NCI-H524 treated with DMSO at 0.1 percent for 48 hours (cell line): ENCODE measurements around the gene METTL26.
"Not testable (repeated sequence)": the region's sequence is repeated elsewhere in the genome, so short reads cannot be mapped to it uniquely, and the experiment has no call there.

Experiments used
- DNase-seq: peaks from one replicate; lab custom pipeline; 2025; lab: John Stamatoyannopoulos, UW

The METTL26 gene

DNA sequence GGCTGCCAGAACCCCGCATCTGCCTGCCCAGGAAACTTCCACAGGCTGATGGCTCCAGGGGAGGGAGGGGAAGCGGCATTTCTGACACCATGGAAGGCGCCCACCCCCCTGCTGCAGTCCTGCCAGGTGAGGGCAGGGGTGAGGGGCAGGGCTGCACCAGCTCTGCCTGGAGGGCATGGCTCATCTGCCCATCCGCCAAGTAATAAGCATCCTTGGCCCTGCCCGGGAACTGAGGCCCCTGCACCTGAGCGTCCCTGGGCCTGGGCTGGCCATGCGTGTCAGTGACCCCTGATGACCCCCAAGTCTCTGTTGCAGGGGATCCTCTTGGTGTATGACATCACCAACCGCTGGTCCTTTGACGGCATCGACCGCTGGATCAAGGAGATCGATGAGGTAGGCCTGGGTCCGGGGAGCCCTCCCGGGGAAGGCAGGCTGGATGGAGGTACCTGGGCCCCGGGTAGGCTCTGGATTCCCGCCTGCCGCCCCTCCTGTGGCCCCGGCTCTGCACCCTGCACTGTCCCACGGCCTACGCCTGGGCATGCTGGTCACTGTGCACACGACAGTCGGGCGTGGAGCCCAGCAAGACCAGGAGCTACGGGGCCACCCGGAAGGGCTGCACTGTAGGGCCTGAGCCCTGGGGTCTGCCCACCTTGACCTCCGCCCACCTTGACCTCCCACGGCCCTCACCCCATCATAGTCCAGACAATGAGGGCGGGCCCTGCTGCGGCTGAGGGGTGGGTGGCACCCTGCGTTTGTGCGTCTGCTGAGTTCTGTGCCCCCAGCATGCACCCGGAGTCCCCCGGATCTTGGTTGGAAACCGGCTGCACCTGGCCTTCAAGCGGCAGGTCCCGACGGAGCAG, 10.8 kb downstream of the METTL26 start:
- DNase-seq, result no peak

DNA sequence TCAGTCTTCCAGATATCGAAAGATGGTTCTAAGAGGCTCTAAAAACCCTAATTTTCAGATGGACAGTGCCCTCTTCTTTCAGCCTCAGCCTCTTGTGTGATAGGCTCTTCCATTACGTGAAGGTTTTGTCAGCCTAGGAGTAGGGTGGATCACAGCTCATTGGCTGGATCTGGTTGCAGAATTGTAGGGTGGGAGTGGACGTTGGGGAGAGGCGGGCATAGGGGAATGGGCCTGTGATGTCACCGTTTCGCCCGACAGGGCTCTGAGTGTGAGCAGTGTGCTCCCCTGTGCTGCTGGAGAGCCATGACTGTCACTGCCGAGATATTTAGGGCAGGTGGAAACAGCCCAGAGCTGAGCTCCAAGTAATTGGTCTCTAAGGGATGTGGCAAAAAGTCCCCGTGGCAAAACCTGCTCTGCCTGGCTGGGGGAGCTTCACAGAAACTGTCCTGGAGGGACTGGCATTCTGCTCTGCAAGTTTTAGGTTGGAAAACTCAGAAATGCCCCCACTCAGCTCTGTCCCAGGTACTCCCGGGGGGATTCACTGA, 11.5 kb downstream of the METTL26 start:
- no peak for DNase-seq

DNA sequence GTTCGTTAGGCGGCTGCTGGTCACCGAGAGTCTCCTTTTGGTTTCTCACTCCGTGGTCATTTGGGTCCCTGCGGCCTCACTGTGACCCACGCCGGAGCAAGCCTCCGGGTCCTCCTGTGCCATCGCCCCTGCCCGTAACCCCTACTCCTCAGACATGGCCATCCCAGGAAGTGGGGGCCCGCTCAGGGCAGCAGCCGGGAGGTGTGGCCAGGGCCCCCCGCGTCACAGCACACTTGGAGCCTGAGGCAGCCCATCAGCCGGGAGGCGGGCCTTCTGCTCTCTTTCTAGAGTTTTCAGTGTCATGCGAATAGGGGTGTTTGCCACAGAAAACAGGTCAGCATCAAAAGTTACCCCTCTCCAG, 13.2 kb downstream of the METTL26 start:
- no peak for DNase-seq

DNA sequence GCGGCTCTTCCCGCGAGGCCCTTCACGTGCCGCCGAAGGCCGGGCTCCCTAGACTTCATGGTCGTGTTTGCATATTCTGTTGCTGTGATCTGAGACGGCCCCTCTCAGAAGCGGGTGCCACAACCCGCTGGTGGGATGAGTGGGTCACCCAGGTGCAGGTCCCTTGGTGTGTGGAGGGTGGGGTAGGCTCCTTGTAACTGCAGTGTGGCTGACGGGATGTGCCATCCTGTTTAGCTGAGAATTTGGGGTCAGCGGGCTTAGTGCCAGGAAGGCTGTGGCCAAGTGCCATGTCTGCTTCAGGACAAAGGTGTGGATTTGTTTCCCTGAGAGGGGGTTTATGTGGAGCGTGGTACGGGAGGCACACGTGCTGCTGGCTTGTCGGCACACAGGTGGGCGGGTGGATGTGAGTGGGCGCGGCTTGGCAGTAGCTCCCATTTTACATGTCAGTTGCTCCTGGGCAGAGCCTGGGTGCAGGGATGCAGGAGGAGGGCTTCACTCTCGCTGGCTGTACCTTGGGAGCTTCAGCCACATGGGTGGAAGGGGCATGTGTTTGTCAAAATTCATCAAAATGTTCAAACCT, 14.5 kb downstream of the METTL26 start:
- no peak for DNase-seq

DNA sequence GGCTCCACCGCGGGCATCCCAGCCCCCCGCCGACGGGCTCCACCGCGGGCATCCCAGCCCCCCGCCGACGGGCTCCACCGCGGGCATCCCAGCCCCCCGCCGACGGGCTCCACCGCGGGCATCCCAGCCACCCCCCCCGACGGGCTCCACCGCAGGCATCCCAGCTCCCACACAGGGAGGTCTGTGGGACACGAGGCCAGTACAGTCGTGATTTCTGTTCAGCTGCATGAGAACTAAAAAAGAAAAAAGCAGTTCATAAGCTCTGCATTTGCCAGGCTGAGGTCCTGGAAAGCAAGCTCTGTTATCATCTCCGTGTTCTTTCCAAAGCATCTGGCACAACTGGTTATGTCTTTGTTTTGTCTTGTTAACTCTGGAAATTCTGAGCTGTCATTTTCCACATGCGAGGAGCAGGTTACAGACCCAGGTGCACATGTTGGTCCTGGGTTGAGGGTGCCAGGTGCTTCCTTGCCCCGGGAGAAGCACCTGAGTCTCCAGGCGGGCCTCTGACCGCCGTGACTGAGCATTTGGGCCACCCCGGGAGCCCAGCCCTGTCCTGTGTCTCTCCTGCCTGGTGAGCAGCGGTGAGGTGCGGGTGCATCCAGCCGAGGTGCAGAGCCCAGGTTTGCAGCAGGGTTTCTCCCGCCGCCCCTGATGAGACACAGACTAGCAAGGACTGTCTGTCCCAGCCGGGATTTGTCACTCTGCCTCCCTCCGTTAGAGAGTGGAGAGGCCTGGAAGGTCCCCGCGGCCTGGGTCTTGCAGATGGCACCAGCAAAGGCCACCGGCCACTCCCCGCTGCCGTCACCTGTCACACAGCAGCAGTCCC, 15.2 kb downstream of the METTL26 start:
- no peak for DNase-seq

DNA sequence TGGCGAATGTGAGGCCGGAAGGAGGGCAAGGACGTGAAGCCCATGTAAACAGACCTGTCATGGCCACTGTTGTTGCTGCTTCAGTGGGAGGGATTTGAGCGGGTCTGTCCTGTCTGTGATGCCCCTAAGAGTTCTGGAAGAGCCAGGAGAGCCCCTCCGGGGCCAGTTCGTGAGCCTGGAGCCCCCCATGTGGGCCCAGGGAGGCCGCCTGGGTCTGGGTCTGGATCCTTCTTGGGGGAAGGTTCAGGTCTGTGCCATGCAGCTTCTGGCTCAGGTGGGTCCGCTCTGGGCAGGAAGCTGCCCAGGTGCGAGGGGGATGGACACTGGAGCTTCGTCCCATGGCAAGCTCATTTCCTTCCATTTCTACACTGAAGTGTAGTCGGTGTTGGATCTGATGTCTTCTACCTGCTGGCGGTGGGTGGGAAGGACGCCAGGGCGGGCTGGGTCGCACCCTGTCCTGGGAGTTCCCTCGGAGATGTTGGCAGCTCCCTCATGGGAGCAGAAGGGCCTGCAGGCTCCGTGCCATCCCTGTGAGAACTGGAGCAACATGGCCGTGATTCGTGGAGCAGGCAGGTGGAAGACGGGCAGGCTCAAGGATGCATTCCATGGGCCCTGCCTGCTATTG, 16.5 kb downstream of the METTL26 start:
- no peak for DNase-seq

DNA sequence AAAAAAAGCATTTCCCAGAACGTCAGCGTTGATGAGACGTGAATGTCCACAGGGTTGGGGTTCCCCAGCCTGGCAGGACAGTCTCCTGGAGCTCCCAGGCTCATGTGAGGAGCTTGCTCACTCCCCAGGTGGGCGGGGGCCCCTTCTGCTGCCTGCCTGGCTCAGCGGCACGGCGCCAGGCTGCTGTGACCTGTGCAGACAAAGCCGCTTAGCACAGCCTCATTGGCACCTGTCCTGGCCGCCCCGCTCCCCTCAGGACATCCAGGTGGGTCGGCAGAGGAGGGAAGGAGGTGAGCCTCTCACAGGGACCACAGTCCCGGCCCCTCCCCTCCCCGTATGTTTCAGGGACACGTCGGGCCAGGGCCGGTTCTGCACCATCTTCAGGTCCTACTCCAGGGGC, 18.2 kb downstream of the METTL26 start:
- no peak for DNase-seq

DNA sequence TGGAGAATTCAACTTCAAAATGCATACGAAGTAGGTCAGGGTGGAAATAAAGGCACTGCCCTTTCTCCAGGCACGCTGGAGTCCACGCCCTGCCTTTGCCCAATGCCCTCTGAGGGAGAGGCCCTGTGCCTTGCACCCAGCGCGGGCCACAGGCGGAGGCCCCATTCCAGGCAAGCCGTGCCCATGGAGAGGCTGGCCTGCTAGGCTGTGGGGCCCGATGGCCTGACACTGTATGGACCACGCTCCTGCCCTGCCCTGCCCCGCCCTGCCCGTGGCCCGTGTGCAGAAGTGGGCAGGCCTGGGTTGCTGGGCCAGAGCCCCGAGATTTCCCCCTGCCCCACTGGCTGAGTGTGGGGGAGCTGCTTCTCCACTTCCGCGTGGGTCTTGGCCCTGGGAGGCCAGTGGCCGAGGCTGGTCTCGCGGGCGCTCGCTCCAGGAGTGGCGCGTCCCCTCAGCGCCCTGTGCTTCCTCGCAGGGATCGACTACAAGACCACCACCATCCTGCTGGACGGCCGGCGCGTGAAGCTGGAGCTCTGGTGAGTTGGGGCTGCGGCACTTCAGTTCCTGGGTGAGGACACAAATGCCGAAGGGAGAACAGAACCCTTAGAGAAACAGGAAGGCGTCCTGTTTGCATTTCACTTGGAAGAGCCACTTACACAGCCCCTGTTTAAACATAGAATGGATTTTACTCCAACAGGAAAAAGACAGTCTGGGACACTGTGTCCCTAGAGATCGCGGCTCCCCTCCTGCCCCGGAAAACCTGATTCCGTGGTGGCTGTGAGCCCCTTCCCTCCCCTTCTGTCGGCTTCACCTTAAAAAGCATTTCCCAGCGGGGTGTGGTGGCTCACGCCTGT, 19.1 kb downstream of the METTL26 start:
- no peak for DNase-seq

DNA sequence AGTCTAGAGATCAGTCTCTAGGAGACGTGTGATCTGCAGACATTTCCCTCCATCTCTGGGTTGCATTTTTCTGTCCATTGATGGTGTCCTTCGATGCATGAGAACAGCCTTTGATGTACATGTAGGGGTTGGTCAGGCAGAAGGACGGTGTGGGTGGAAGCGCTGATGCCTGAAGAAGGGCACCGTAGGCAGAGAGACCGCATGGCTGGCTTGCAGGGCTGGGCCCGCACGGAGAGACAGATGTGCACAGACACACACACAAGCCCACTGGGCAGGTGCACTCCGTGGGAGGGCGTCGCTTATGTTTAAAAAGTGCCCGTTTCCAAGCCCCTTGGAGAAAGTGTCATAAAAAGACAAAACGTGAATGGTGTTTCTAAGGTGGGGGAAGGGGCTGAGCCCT, 21.0 kb downstream of the METTL26 start:
- DNase-seq, result no peak

DNA sequence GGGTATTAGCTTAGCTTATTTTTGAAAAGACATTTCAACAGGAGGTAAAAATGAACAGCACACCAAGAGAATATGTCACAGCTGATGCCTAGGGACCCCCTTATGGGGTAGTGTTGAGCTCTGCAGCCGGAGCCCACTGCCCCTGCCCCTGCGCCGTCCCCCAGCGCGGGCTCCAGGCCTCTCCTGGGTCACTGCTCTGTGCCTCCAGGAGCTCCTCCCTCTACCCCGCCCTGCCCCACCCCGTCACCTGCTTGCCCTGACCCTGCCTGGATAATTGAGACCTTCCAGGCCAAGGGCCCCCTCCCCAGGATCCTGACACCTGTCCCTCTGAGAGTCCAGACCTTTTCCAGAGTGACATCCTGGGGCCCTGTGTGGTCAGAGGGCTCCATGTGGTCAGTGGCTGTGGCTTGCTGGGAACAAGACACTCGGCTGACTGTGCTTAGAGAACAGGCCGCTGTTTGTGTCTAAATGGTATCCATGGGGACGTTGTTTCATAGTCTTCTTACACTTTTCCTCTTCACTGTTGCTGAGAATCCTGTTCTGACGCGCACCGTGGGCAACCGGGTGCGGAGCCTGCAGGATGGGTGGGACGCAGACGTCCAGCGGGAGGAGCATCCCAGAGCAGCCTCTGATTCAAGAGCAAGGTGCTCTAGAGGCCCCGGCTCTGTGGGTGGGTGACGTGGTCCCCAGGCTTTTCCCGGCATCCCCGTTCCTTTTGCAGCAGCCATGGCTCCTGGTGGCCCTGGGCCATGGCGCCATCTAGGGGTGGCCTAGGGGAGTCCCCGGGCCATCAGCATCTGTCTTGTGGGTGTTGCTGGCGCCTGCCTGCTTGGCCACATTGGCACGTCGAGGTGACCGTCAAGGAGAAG, 25.4 kb downstream of the METTL26 start:
- no peak for DNase-seq

DNA sequence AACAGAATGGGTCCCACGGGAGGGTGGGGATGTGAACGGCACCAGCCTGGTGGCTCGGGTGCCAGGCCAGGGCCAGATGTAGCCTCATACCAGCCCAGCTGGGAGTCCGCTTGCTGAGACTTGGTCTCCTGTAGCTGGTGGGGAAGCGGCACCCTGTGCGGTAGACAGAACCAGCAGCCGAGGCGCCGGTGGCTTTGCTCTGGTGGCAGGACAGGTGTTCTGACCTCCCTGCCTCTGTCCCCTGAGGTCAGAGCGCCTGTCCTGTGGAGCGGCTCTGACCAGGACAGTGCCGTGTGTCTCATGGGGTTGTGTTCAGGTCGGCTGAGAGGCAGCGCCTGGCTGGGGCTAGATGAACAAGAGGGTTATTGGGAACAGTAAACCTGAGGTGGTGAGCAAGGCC, 26.1 kb downstream of the METTL26 start:
- DNase-seq, result no peak

DNA sequence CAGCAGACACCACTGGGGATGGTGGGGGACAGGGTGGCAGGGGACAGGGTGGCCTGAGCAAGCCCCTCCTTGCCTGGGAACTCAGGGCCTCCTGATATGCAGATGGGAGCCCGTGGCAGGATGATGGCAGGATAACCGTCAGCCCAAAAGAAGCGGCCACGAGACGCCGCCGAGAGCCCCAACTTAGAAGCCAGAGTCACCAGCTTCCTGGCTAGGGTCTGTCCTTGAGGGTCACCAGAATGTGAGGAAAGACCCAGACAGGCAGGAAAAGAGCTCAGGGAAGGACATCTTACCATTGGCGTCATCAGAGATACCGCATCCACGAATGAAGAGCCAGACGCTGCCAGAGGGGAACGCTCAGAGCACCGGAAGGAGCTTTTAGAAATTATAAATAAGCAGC, 26.8 kb downstream of the METTL26 start:
- DNase-seq, result no peak

DNA sequence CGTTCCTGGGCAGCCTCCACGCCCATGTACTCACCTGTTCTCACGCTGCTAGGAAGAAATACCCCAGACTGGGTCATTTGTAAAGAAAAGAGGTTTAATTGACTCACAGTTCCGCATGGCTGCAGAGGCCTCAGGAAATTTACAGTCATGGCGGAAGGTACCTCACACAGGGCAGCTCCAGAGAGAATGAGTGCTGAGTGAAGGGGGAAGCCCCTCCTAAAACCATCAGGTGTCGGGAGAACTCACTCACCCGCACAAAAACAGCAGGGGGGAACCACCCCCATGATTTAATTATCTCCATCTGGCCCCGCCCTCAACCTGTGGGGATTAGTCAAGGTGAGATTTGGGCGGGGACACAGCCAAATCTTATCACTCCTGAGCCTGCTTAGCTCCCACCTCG, 28.1 kb downstream of the METTL26 start:
- no peak for DNase-seq

DNA sequence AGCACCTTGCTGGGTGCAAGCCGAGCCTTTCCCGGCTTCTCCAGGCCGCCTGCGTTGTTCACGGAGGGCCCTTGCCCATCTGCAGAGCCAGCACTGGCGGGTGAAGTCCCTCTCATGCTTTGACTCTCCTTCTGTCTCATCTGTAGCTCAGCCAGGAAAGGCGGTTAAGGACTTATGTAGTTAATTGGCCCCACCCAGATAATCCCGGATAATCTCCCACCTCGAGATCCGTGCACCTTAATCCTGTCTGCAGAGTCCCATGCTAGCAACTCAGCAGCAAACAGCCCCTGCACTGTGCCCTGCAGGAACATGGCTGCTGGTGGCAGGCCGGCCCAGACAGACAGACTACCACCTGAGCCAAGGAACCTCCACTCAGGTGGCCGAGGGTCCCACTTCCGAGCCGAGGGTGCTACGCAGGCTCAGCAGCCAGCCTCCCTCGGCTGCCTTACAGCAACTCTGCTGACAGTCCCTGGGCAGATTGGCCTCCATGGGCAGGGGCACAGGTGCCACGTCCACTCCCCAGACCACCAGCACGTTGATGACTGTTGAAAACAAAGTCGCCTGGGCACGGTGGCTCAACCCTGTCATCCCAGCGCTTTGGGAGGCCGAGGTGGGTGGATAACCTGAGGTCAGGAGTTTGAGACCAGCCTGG, 29.3 kb downstream of the METTL26 start:
- peak; percentile 95 for DNase-seq

DNA sequence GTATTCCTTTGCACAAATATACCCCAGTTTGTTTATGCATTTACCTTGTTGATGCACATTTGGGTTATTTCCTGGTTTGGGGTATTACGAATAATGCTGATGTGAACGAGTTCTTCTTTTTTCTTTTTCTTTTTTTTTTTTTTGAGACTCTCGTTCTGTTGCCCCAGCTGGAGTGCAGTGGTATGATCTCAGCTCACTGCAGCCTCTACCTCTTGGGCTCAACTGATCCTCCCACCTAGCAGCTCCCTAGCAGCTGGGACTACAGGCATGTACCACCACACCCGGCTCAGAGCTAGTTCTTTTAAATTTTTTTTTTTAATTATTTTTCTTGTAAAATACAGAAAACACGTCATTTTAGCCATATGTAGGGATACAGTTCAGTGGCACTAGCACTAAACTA, 32.2 kb downstream of the METTL26 start:
- no peak for DNase-seq

DNA sequence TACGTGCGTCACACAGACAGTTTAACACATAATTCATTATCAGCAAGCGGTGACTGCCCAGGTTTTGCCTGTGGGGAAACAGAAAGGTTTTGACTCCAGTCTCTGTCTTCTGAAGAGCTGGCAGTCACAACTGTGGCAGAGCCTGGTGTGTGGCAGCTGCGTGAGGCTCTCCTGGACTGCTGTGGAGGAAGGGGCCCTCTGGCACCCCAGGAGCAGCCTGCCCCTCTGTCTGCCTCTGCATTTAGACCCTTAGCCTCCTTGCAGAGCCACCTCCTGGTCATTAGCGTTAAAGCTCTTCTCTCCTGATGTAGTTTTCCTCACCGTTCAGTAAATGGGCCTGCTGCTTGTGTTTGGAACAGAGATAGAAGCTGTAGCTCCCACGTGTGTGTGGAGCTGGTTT, 35.3 kb downstream of the METTL26 start:
- DNase-seq, result no peak

DNA sequence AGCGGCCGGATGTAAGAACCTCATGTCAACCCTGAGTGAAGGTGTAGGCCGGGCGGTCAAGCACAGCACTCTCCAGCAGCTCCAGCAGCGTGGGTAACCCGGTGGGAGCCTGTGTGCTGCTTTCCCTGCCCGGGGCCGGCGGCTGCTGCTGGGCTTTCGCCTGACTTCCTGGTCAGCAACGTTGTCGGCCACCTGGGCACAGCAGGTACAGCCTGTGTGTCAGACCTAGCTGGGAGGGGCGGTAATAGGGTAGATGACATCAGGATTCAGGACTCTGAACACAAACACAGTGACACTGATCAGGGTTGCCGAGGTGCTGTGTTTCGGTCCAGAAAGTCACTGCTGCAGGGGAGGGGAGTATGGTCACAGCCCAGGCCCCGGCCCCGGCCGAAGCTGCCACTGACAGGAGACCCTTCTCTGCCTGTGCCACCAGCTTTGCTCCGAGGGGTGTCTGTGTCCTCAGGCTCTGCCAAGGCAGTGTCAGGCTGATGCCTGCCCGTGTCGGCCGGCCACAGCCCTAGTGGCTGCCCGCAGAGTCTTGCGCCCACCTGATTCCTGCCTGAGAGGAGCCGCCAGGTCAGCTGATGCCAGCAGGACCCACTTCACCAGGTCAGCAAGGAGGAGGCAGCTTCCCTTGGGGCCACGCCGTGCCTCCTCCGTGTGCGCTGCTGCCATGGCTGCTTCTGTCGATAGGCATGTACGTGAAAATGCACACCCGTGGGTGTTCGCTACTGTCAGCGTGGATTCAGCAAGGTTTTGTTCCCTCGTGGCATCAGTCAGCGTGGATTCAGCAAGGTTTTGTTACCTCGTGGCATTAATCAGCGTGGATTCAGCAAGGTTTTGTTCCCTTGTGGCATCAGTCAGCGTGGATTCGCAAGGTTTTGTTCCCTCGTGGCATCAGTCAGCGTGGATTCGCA, 37.0 kb downstream of the METTL26 start:
- DNase-seq, result no peak

DNA sequence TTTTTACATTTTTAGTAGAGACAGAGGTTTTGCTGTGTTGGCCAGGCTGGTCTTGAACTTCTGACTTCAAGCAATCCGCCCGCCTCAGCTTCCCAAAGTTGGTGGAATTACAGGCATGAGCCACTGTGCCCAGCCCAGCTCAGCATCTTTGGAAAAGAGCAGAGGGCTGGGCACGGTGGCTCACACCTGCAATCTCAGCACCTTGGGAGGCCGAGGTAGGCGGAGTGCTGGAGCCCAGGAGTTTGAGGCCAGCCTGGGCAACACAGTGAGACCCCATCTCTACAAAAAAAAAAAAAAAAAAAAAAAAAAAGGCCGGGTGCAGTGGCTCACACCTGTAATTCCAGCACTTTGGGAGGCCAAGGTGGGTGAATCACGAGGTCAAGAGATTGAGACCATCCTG, 38.5 kb downstream of the METTL26 start:
- DNase-seq, result not testable (repeated sequence)

DNA sequence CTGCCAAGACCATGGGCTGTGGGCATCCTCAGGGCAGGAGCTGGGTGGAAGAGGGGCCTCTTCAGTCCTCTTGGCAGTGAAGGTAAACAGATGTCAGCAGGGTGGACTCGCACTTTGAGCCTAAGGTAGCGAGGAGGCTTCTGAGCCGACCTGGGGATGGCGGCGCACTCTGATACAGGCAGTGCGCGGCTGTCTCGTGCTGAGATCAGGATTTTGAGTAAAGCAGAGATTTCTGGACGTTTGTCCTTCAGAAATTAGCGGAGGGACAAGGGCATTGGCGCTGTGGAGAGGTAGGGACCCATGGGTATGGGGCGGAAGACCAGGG, 39.4 kb downstream of the METTL26 start:
- no peak for DNase-seq
